Fibroblast of lung (primary cell): ENCODE results near the gene CRYL1. TPM values are rescaled to one million over a fixed set of nuclear protein-coding genes. Genes with fewer than 3 reads are reported as not detected.

ENCODE experiments used
- DNase-seq, 2 donors: peaks; one replicate each; pipeline versions ENCODE4 v3.0.0 to v3.0.0-alpha.2; 2010; ENCODE audit warnings: low read depth in 2 of 2
- H2AFZ ChIP-seq: 2 replicates; pipeline ENCODE4 v1.5.1; 2012; ENCODE audit warnings: low read length, control low read depth, inconsistent platforms
- H3K27ac ChIP-seq: 2 replicates; pipeline ENCODE4 v1.5.1; 2011; ENCODE audit warnings: low read length, control low read depth; ENCODE audit not compliant: insufficient read depth
- H3K27me3 ChIP-seq: 2 replicates; pipeline ENCODE4 v1.5.1; 2011; ENCODE audit warnings: mild to moderate bottlenecking, low read length; ENCODE audit not compliant: control insufficient read depth, insufficient read depth
- H3K36me3 ChIP-seq: 2 replicates; pipeline ENCODE4 v1.5.1; 2011; ENCODE audit warnings: low read length; ENCODE audit not compliant: control insufficient read depth, insufficient read depth
- H3K4me1 ChIP-seq: 2 replicates; pipeline ENCODE4 v1.5.1; 2011; ENCODE audit warnings: low read length; ENCODE audit not compliant: control insufficient read depth, insufficient read depth; ENCODE audit errors: extremely low read depth
- H3K4me2 ChIP-seq: 2 replicates; pipeline ENCODE4 v1.5.1; 2011; ENCODE audit warnings: low read length, control low read depth; ENCODE audit not compliant: insufficient read depth; ENCODE audit errors: extremely low read depth
- H3K4me3 ChIP-seq, 4 experiments: fragments of 200-600 bp in 1 of 4; sonication (generic) in 1 of 4; replicated peaks in 1 of 4; 2 replicates each; pipeline ENCODE4 v1.5.1; 2011 to 2016; ENCODE audit warnings: low read length in 4 of 4, low read depth in 3 of 4, mild to moderate bottlenecking in 3 of 4, control low read depth in 2 of 4, inconsistent platforms in 1 of 4, mixed read lengths in 1 of 4; ENCODE audit not compliant: insufficient read depth in 1 of 4; ENCODE audit errors: control extremely low read depth in 1 of 4
- H3K79me2 ChIP-seq: 2 replicates; pipeline ENCODE4 v1.5.1; 2012; ENCODE audit warnings: mild to moderate bottlenecking, low read length, inconsistent platforms; ENCODE audit not compliant: control insufficient read depth, insufficient read depth
- H3K9ac ChIP-seq: 2 replicates; pipeline ENCODE4 v1.5.1; 2011; ENCODE audit warnings: mild to moderate bottlenecking, low read length, control low read depth; ENCODE audit not compliant: insufficient read depth
- H3K9me3 ChIP-seq: 2 replicates; pipeline ENCODE4 v1.5.1; 2012; ENCODE audit warnings: low read depth, low read length; ENCODE audit not compliant: control insufficient read depth, insufficient read depth
- H4K20me1 ChIP-seq: 2 replicates; pipeline ENCODE4 v1.5.1; 2011; ENCODE audit warnings: low read length; ENCODE audit not compliant: control insufficient read depth, insufficient read depth; ENCODE audit errors: extremely low read depth
- CTCF ChIP-seq, 2 donors: IDR thresholded peaks in 1 of 2; conservative IDR thresholded peaks in 1 of 2; 1 replicate in 1 of 2; 2 replicates in 1 of 2; pipeline ENCODE4 v1.5.1; 2011 to 2012; ENCODE audit warnings: low read length in 2 of 2, control low read depth in 1 of 2, inconsistent platforms in 1 of 2, low read depth in 1 of 2, mild to moderate bottlenecking in 1 of 2
- EZH2 ChIP-seq: IDR thresholded peaks from 2 replicates; pipeline ENCODE4 v1.5.1; 2012; ENCODE audit warnings: low read length, control low read depth, mild to moderate bottlenecking; ENCODE audit errors: missing control alignments
- polyA plus RNA-seq, 2 donors: library from polyadenylated mRNA; depleted of rRNA in 1 of 2; stranded (reverse) in 1 of 2; unstranded in 1 of 2; fragments of >200 nt; gene quantifications; 2 replicates each; pipeline ENCODE4 v1.2.1, GENCODE V29; 2011 to 2012; ENCODE audit warnings: missing spikeins in 1 of 2
- total RNA-seq: library from RNA; depleted of rRNA; stranded (reverse); fragments of >200 nt; gene quantifications from 2 replicates; pipeline ENCODE4 v1.2.1, GENCODE V29; 2014

Gene CRYL1
- total and polyA plus RNA-seq, 2 donors (not counting 1 experiment from before 2014, with no cell fraction given) = 18.3 to 20.1 TPM

- Histone ChIP-seq H3K36me3 (no peaks in the 10 kb centered on the region), H3K27ac (no peak overlapping the region), H3K9me3 (no peaks in the 10 kb centered on the region), H3K4me3 (no peak overlapping the region), H3K27me3 (no peaks in the 10 kb centered on the region), H3K4me2 (no peak overlapping the region), H4K20me1 (no peaks in the 10 kb centered on the region), H3K4me1 (no peaks in the 10 kb centered on the region), H2AFZ (no peak overlapping the region), H3K79me2 (no peaks in the 10 kb centered on the region), H3K9ac (no peak overlapping the region)
- DNase-seq = no peak
- TF ChIP-seq CTCF (conservative IDR thresholded peaks at IDR 0.05 in 1 of 2, IDR thresholded peaks at IDR 0.05 in 1 of 2; ENCODE audit: low read depth in 1 of 2, low read length in 2 of 2) = no peak
These were observed 110.0 kb downstream of the CRYL1 start for GRCh38 chr13:20415694-20416107.

DNA sequence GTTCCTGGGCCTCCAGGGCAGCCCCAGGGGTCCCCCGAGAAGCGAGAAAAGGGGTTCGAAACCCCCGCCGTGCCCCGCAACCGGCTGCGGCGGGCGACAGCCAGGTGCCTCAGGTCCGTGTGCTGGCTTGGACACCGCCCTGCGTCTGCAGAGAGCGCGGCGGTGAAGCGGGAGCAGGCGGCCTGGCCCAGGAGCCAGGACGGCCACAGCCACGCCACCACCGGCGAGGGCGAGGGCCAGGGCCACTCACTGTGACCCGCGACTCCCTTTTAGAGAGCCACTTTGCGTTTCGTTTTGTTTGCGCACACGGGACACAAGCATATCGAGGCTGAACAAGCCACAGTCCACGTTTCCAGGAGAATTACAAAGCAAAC, 110.4 kb downstream of the CRYL1 start:
- Histone ChIP-seq H4K20me1 (no peaks in the 10 kb centered on the region), H3K79me2 (no peaks in the 10 kb centered on the region), H3K27me3 (no peaks in the 10 kb centered on the region), H3K4me1 (no peaks in the 10 kb centered on the region), H3K36me3 (no peaks in the 10 kb centered on the region), H3K4me3 (no peak overlapping the region), H3K4me2 (no peak overlapping the region), H3K27ac (no peak overlapping the region), H2AFZ (no peak overlapping the region), H3K9ac (no peak overlapping the region), H3K9me3 (no peaks in the 10 kb centered on the region)
- no peak for DNase-seq
- TF ChIP-seq EZH2 = no peak
- TF ChIP-seq CTCF (conservative IDR thresholded peaks at IDR 0.05 in 1 of 2, IDR thresholded peaks at IDR 0.05 in 1 of 2; ENCODE audit: low read depth in 1 of 2, low read length in 2 of 2) = no peak

DNA sequence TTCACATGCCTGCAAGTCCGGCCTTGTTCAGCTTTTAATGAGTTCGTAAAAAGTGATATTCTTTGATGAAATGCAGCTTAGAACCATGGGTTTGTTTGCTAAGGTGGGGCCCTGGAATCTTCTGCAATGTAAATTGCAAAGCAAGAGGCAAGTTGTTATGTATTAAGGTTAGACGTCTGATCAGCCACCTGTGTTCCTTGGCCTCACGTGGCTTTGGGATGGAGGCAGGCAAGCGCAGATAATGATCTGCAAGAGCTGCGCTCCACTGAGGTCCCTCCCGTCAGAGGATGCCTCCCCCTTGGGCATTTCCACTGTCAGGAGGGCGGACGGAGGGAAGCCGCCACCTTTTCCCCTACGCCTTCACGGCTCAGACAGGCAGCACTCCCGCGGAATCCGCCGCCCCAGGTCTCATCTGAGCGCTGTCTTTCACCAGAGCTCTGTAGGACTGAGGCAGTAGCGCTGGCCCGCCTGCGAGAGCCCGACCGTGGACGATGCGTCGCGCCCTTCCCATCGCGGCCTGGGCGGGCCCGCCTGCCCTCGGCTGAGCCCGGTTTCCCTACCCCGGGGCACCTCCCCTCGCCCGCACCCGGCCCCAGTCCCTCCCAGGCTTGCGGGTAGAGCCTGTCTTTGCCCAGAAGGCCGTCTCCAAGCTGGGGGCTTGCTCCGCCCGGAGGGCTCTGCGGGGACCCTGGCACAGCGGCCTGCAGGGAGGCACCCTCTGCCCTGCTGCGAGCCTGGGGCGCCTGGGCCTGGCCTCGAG, 110.9 kb downstream of the CRYL1 start:
- H3K4me2 ChIP-seq = no peak overlapping the region
- H3K4me1 ChIP-seq = no peaks in the 10 kb centered on the region
- no peak overlapping the region for H3K27ac ChIP-seq
- no peaks in the 10 kb centered on the region for H3K79me2 ChIP-seq
- DNase-seq = no peak
- no peak overlapping the region for H2AFZ ChIP-seq
- no peaks in the 10 kb centered on the region for H4K20me1 ChIP-seq
- H3K36me3 ChIP-seq = no peaks in the 10 kb centered on the region
- no peak for TF ChIP-seq EZH2
- TF ChIP-seq CTCF (conservative IDR thresholded peaks at IDR 0.05 in 1 of 2, IDR thresholded peaks at IDR 0.05 in 1 of 2; ENCODE audit: low read depth in 1 of 2, low read length in 2 of 2) = no peak
- H3K4me3 ChIP-seq = no peak overlapping the region
- H3K27me3 ChIP-seq = no peaks in the 10 kb centered on the region
- no peaks in the 10 kb centered on the region for H3K9me3 ChIP-seq
- no peak overlapping the region for H3K9ac ChIP-seq
